Measurements from ENCODE around the gene ARHGEF28. TPM values are rescaled to one million over a fixed set of nuclear protein-coding genes. Genes with fewer than 3 reads are reported as not detected.

ARHGEF28 gene
- total RNA-seq, 4 donors from 2014 or later: 30.9 to 54.7 (median 36.2) TPM

GRCh38 chr5:73672132-73672531 is 46.1 kb downstream of the ARHGEF28 start:
- no peak overlapping the region for H3K4me3 ChIP-seq (ENCODE audit: low read depth, poor library complexity, severe bottlenecking)
- 83 to 85% methylated on average over 2 of the region's 2 CpGs for WGBS, 2 donors
- TF ChIP-seq POLR2A (IDR thresholded peaks at IDR 0.05) (no peak), CTCF (IDR thresholded peaks at IDR 0.05) (no peak)
- intact Hi-C loops (cut with DNase I; ENCODE audit: low total_unique reads): no loop called here
- DNase-seq (ENCODE audit: low spot score in 2 of 2): no peak

- no peak overlapping the region for H3K4me3 ChIP-seq (ENCODE audit: low read depth, poor library complexity, severe bottlenecking)
- no peak for DNase-seq (ENCODE audit: low spot score in 2 of 2)
- intact Hi-C loops (cut with DNase I; ENCODE audit: low total_unique reads): no loop called here
- TF ChIP-seq CTCF (IDR thresholded peaks at IDR 0.05) (no peak), POLR2A (IDR thresholded peaks at IDR 0.05) (no peak)
Observed at GRCh38 chr5:73673161-73673591, 47.2 kb downstream of the ARHGEF28 start.

GRCh38 chr5:73674669-73675004 is 48.6 kb downstream of the ARHGEF28 start:
- no peak for DNase-seq (ENCODE audit: low spot score in 2 of 2)
- intact Hi-C loops (cut with DNase I; ENCODE audit: low total_unique reads): no loop called here
- H3K4me3 ChIP-seq (ENCODE audit: low read depth, poor library complexity, severe bottlenecking): no peak overlapping the region
- TF ChIP-seq POLR2A (IDR thresholded peaks at IDR 0.05) (no peak), CTCF (IDR thresholded peaks at IDR 0.05) (no peak)
- 43 to 65% methylated on average over 2 of the region's 2 CpGs for WGBS, 2 donors

GRCh38 chr5:73678322-73678740 is 52.3 kb downstream of the ARHGEF28 start:
- no peak for DNase-seq (ENCODE audit: low spot score in 2 of 2)
- intact Hi-C loops (cut with DNase I; ENCODE audit: low total_unique reads): no loop called here
- 85 to 92% methylated on average over 4 of the region's 4 CpGs for whole genome bisulfite sequencing, 2 donors
- no peak overlapping the region for H3K4me3 ChIP-seq (ENCODE audit: low read depth, poor library complexity, severe bottlenecking)
- TF ChIP-seq CTCF (IDR thresholded peaks at IDR 0.05) (no peak), POLR2A (IDR thresholded peaks at IDR 0.05) (no peak)

GRCh38 chr5:73678807-73679206 is 52.8 kb downstream of the ARHGEF28 start:
- 97 to 100% methylated on average over 3 of the region's 3 CpGs for WGBS, 2 donors
- no peak for DNase-seq (ENCODE audit: low spot score in 2 of 2)
- H3K4me3 ChIP-seq (ENCODE audit: low read depth, poor library complexity, severe bottlenecking): no peak overlapping the region
- TF ChIP-seq CTCF (IDR thresholded peaks at IDR 0.05) (no peak), POLR2A (IDR thresholded peaks at IDR 0.05) (no peak)
- intact Hi-C loops (cut with DNase I; ENCODE audit: low total_unique reads): no loop called here

GRCh38 chr5:73682176-73682575 is 56.2 kb downstream of the ARHGEF28 start:
- TF ChIP-seq POLR2A (IDR thresholded peaks at IDR 0.05): no peak
- TF ChIP-seq CTCF (IDR thresholded peaks at IDR 0.05): no peak
- H3K4me3 ChIP-seq (ENCODE audit: low read depth, poor library complexity, severe bottlenecking): no peak overlapping the region
- 87 to 94% methylated on average over 1 of the region's 1 CpG for WGBS, 2 donors
- intact Hi-C loops (cut with DNase I; ENCODE audit: low total_unique reads): no loop called here
- DNase-seq (ENCODE audit: low spot score in 2 of 2): no peak
